Loucy (cell line): ENCODE results near the gene KDM4C.

Experiments
- H2AFZ ChIP-seq: fragments of 200-600 bp; sonication (generic); 2 replicates; pipeline ENCODE4 v1.6.0; 2016; ENCODE audit warnings: antibody characterized with exemption, mild to moderate bottlenecking, low read length, moderate library complexity
- H3F3A ChIP-seq: fragments of 200-600 bp; 2 replicates; pipeline ENCODE4 v1.6.0; 2016; ENCODE audit warnings: antibody characterized with exemption, low read depth, mild to moderate bottlenecking
- H3K27me3 ChIP-seq: fragments of 200-600 bp; sonication (generic); 2 replicates; pipeline ENCODE4 v1.6.1; 2014; ENCODE audit warnings: low read length, mild to moderate bottlenecking; ENCODE audit not compliant: insufficient read depth, poor library complexity, severe bottlenecking
- H3K36me3 ChIP-seq: fragments of 200-600 bp; sonication (generic); 2 replicates; pipeline ENCODE4 v1.6.1; 2016; ENCODE audit warnings: low read length; ENCODE audit not compliant: insufficient read depth
- H3K4me1 ChIP-seq: fragments of 200-600 bp; sonication (generic); 2 replicates; pipeline ENCODE4 v1.5.1; 2014; ENCODE audit warnings: low read length, mild to moderate bottlenecking; ENCODE audit not compliant: insufficient read depth, poor library complexity, severe bottlenecking
- H3K4me2 ChIP-seq: fragments of 200-600 bp; sonication (generic); 2 replicates; pipeline ENCODE4 v1.6.0; 2014; ENCODE audit warnings: antibody characterized with exemption, low read length, low read depth, mild to moderate bottlenecking; ENCODE audit not compliant: poor library complexity, severe bottlenecking
- H3K4me3 ChIP-seq: fragments of 200-600 bp; sonication (generic); 2 replicates; pipeline ENCODE4 v1.5.1; 2014; ENCODE audit warnings: low read length, mild to moderate bottlenecking, mixed read lengths; ENCODE audit not compliant: poor library complexity, severe bottlenecking
- H3K79me2 ChIP-seq: fragments of 200-600 bp; sonication (generic); 2 replicates; pipeline ENCODE4 v1.6.1; 2014; ENCODE audit warnings: low read length; ENCODE audit not compliant: insufficient read depth
- H3K9ac ChIP-seq: fragments of 200-600 bp; sonication (generic); 2 replicates; pipeline ENCODE4 v1.6.0; 2014; ENCODE audit warnings: mild to moderate bottlenecking, low read depth, low read length, moderate library complexity; ENCODE audit not compliant: poor library complexity, severe bottlenecking
- H3K9me2 ChIP-seq: fragments of 200-600 bp; sonication (generic); replicated peaks from 2 replicates; pipeline ENCODE4 v1.6.1; 2016; ENCODE audit warnings: low read depth, low read length, mixed read lengths
- H3K9me3 ChIP-seq: fragments of 200-600 bp; sonication (generic); 2 replicates; pipeline ENCODE4 v1.6.1; 2014; ENCODE audit warnings: mild to moderate bottlenecking, antibody characterized with exemption, low read length, low read depth; ENCODE audit not compliant: insufficient read depth
- H4K20me1 ChIP-seq: fragments of 200-600 bp; sonication (generic); 2 replicates; pipeline ENCODE4 v1.6.0; 2014; ENCODE audit warnings: antibody characterized with exemption, low read length, mild to moderate bottlenecking; ENCODE audit not compliant: insufficient read depth, poor library complexity, severe bottlenecking
- EZH2phosphoT487 ChIP-seq: fragments of 200-600 bp; IDR thresholded peaks from 2 replicates; pipeline ENCODE4 v1.6.1; 2018; ENCODE audit warnings: antibody characterized with exemption, mild to moderate bottlenecking, moderate library complexity, borderline replicate concordance
- TF ChIP-seq, protein P1 (sequence below): fragments of 200-600 bp; sonication (generic); conservative IDR thresholded peaks from 2 replicates; pipeline ENCODE4 v1.5.1; 2014; ENCODE audit warnings: mild to moderate bottlenecking, antibody characterized with exemption, low read length

Gene KDM4C

DNA sequence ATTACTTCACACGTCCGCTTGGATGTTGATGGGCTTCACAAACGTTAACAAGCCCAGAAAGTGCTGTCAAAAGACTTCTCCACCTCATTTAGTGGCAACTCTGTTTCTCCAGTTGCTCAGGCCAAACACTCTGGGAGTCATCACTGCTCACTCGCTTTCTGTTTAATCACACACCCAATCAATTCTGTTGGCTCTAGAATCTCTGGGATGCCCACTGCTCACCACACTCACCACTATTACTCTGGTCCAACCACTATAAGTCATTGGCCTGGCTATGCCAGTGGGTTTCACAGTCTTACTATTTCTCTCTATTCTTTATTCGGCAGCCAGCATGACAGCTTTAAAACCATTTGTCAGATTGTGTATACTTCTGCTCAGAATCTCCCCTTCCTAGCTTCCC lies 163.5 kb downstream of the KDM4C start:
- Histone ChIP-seq H4K20me1 (no peaks in the 10 kb centered on the region), H3K4me1 (peaks cover 11% of the 10 kb centered on the region), H2AFZ (no peak overlapping the region), H3K4me3 (no peak overlapping the region), H3F3A (no peaks in the 10 kb centered on the region), H3K36me3 (peaks cover 14% of the 10 kb centered on the region), H3K9me3 (no peaks in the 10 kb centered on the region; the same call in 1 of the 2 replicates), H3K9ac (no peak overlapping the region), H3K79me2 (no peaks in the 10 kb centered on the region), H3K27me3 (no peaks in the 10 kb centered on the region), H3K9me2 (no peaks in the 10 kb centered on the region), H3K4me2 (no peak overlapping the region)
- TF ChIP-seq, protein P1, sequence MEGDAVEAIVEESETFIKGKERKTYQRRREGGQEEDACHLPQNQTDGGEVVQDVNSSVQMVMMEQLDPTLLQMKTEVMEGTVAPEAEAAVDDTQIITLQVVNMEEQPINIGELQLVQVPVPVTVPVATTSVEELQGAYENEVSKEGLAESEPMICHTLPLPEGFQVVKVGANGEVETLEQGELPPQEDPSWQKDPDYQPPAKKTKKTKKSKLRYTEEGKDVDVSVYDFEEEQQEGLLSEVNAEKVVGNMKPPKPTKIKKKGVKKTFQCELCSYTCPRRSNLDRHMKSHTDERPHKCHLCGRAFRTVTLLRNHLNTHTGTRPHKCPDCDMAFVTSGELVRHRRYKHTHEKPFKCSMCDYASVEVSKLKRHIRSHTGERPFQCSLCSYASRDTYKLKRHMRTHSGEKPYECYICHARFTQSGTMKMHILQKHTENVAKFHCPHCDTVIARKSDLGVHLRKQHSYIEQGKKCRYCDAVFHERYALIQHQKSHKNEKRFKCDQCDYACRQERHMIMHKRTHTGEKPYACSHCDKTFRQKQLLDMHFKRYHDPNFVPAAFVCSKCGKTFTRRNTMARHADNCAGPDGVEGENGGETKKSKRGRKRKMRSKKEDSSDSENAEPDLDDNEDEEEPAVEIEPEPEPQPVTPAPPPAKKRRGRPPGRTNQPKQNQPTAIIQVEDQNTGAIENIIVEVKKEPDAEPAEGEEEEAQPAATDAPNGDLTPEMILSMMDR: no peak
- no peak for TF ChIP-seq EZH2phosphoT487

DNA sequence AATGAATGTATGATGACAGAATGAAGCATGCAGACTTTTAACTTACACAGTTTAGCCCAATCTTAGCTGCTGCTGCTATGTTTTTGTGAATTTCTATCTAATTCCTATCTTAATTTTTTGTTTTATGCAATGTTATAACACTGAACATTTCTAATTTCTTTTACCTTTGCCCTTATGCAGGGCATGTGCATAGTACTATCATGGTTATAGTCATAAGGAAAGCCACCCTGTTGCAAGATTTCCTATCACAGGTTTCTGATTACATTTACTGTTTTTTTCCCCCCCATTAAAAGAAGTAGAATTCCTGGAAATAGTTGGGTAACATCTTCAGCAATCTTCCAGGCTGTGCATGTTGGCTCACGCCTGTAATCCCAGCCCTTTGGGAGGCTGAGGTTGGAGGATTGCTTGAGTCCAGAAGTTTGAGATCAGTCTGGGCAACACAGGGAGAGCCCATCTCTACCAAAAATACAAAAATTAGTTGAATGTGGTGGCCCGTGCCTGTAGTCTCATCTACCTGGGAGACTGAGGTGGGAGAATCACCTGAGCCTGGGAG lies 164.4 kb downstream of the KDM4C start:
- Histone ChIP-seq H2AFZ (no peak overlapping the region), H3K4me3 (no peak overlapping the region), H3K79me2 (no peaks in the 10 kb centered on the region), H4K20me1 (no peaks in the 10 kb centered on the region), H3K4me1 (peaks cover 11% of the 10 kb centered on the region), H3K36me3 (peaks cover 14% of the 10 kb centered on the region), H3K27me3 (no peaks in the 10 kb centered on the region), H3F3A (no peaks in the 10 kb centered on the region), H3K9ac (no peak overlapping the region), H3K9me3 (no peaks in the 10 kb centered on the region; the same call in 1 of the 2 replicates), H3K9me2 (no peaks in the 10 kb centered on the region), H3K4me2 (no peak overlapping the region)
- TF ChIP-seq, protein P1: no peak
- TF ChIP-seq EZH2phosphoT487: no peak

DNA sequence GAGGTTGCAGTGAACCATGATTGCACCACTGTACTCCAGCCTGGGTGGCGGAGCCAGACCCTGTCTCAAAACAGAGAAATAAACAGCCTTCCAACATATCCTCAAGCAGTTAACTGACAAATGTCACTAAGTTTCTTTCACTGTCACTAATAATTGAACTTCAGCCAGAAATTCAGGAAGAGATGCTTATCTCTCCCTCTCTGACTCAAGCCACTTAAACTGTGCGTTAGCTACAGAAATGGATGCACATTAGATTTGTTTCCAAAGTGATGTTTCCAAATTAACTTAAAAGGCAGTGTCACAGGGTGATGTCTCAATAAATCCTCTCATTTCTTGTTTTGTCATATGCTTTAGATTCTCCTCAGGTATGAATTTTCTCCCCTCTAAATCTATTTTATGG lies 164.9 kb downstream of the KDM4C start:
- Histone ChIP-seq H3K4me1 (peaks cover 11% of the 10 kb centered on the region), H3F3A (no peaks in the 10 kb centered on the region), H3K9me3 (no peaks in the 10 kb centered on the region; the same call in 1 of the 2 replicates), H3K9ac (no peak overlapping the region), H4K20me1 (no peaks in the 10 kb centered on the region), H2AFZ (no peak overlapping the region), H3K4me3 (no peak overlapping the region), H3K9me2 (no peaks in the 10 kb centered on the region), H3K79me2 (no peaks in the 10 kb centered on the region), H3K36me3 (peaks cover 14% of the 10 kb centered on the region), H3K27me3 (no peaks in the 10 kb centered on the region), H3K4me2 (no peak overlapping the region)
- TF ChIP-seq EZH2phosphoT487: no peak
- TF ChIP-seq, protein P1: no peak
